HG03159 (cell line): ENCODE results near the gene CNGA1.
A peak's percentile ranks its signal among the peaks of the same experiment; 100 is the strongest.

Experiments
- ATAC-seq: cut with Tn5 transposase; IDR thresholded peaks from one replicate; pipeline ENCODE4 v1.9.1; 2021; ENCODE audit warnings: mild to moderate bottlenecking, moderate library complexity; ENCODE audit not compliant: unreplicated experiment

The CNGA1 gene

DNA sequence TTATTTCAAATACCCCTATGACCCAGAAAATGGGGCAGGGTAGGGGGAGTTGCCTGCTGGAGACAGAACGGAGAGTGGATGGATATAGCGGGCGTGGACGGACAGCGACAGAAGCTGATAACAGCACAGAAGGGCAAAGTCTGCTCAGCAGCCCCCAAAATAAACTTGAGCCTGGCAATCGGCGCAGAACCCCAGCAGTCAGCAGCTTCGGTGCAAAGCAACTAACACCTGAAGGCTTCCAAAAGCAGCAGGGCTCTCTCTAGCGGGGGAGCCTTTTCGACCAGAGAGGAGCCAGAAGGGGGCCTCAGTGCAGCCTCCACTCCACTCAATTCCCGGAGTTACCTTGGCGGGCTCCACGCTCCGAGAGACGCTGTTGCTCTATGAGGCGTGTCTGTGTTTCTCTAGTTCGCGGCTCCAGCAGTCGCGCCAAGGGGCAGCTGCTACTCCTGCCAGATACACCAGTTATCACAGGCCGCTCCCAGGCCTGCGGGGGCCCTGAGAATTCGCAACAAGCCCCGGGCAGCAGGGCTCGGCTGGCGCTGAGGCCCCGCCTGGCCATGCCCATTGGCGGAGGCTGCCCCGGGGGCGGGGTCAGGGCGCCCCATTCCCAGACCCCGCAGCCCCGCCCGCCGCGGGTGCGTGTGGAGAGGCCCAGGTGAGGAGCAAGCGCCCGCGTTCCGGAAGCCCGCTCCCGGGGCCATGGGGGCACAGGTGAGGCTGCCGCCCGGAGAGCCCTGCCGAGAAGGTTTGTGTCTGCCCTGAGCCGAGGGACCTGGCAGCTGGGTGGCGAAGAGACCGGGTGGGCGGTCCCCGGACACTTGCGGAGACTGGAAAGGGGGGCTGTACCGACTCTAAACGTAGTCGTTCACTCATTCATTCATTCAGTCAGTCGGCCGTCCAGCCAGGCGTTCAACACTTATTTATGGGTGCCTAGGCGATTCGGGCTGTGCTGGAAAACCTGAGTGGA is at the start of gene CNGA1, which contains the start of gene NIPAL1:
CNGA1 (minus strand) TSS at position 541 of the 967 bp plus-strand sequence. CDS start 63,992 bp downstream, outside the sequence.
NIPAL1 (plus strand) TSS at position 632 of the 967 bp plus-strand sequence; CDS start at position 700, 68 bp downstream.
- peak; percentile 82 for ATAC-seq

DNA sequence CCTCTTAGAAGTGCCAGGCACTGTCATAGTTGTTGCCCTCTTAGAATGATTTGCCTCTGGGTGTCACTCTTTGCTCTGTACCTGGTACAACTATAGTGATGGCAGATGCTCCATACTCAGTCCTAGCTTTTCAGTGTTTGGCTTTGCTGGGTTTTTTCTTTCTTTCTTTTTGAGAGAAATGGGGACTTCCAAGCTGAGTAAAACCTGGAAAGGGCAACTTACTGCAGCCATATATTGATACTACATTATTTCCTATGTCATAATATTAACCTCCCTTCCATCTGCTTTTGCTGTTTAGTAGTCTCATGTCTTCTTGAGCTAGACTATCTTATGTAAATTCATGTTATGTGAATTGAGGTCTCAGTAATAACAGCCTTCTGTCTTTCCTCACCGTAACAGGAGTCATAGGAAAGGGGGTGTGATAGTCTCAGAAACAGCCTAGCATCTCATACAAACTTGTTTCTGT is 49.1 kb upstream of the CNGA1 start:
- peak; percentile 59 for ATAC-seq

DNA sequence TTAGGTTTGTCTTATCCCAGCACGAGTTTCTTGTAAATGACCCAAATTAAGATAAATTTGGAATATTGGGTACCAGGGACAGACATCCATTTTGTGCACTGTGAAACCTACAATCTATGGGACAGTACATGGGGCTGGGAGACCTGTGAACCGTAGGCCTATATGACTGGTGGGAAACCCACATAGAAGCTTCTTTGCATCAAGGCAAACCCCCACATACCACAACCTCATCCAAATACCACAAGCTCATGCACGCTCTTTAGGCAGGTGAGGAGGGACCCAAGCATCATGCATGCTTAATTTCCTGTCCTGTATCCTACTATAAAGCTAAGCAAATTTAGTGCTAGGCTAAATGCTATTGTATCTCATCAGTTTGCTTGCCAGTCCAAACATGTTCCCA is 47.9 kb upstream of the CNGA1 start:
- no peak for ATAC-seq

DNA sequence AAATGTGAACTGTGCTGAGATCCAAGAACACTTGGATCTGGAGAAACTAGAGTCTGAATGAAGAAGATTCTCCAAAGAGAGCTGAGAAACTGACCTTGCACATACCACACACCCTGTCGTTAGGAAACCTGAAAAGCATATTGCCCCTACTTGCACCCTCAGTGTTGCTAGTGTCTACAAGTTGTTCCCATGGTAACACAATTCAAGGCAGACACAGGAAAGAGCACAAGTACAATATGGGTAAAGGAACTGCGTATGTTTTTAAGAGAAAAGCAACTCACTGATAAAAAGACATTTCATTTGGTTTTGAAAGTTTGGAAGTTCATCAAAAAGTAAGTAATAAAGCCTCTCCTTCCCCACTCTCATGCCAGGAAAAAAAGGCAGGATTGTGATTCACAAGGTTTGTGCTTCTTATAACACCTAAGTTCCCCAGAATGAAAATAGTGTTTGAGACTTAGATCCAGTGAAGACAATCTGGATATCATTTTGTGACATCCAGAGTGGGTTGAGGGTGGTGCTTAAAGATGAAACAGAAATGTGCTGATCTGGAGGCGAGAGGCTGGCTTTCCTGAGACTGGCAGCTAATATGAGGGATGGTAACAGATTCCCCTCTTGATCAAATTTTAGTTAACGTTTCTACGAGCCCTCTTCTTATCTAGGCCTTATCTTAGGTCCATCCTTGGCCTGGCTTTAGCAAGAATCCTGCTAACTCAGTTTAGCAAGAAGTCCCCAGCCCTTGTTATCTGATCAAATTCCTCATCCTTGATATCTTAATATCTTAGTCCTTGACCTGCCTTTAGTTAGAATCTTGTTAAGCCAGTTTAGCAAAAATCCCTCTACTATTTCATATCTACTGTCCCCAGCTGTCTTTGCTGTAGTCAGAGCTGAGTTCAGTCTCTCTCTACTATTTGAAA is 42.4 kb upstream of the CNGA1 start:
- no peak for ATAC-seq

DNA sequence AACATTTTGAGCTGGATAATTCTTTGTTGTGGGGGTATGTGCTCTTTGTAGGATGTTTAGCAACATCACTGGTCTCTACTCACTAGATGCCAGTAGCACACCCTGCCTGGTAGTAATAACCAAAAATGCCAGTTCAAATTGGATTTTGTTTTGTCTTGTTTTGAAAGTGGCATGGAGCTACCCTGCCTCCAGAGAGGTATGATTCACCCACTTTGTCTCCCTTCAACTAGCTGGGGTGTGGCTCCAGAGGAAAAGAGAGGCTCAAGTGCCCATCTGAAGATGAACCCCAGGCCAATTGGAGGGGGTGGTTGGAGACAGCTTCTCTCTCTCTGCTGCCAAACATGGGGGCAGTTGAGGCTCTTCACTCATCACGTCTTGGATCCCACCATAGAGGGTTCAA is 34.6 kb upstream of the CNGA1 start:
- no peak for ATAC-seq

DNA sequence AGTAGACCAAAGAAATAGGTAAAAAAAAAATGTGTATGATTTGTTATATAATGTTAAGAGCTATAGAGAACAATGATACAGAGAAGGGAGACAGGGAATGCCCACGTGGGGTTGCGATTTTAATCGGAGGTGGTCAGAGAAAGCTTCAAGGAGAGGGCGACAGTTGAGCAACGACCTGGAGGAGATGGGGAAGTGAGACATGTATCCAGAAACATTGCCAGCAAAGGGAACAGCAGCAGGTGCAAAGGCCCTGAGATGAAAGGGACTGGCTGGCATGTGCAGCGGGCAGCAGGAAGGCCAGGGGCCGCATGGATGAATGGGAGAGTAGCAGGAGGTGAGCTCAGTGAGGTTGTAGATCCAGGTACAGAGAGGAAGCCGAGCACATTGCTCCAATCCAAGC is 33.0 kb upstream of the CNGA1 start:
- ATAC-seq = no peak

DNA sequence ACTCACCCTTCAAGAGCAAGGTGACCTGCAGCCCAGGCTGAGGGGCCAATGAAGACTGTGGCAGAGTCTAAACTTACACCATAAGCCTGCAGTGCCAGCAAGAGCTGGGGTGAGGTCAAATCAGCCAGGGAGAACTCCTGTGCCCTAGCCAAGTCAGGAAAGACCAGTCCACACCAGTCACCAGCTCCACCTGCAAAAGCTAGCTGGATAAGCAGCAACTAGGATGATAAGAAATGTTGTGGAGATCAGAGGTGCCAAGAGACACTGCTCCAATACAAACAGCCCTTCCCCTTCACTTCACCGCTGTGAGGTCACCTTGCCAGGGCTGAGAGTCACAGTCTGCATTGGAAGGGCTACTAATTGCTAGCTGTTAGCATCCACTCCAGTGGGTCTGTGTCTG is 31.4 kb upstream of the CNGA1 start:
- ATAC-seq = peak; percentile 6

DNA sequence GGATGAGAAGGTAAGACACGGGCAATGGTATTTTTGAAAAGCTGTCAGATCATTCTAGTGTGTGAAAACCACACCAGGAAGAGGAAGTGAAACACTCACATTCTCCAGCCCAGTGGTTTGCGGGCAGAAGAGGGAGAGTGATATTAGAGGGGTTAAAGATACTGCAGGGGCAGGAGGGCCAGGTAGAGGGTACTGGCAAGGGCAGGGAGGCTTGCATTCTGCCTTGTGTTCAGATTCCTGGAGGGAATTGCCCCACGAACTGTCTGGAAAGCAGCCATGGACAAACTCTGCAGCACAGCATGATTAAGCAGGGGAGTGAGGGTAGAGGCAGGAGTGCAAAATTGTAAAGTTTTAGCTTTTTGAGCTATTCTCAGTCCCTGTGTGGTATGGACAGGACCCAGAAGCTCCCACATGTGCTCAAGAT is 31.0 kb upstream of the CNGA1 start:
- ATAC-seq = peak; percentile 97

DNA sequence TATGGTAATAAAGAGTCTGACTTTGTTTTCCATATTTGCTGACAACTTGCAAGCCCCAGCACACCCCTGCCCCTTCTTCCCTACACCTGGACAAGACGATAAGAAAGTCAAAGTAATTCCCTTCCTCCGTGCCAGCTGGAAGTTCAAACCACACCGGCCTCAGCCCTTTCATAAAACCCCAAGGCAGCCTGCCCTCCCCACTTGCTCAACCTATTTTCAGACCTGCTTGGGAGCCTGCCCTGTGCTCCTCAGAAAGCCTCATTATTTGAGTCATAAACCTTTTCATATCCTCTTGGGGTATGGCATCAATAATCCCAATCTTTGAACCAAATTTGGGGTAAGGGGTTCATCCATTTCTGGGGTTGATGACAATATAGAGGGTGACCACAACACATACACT is 29.6 kb upstream of the CNGA1 start:
- ATAC-seq = no peak

DNA sequence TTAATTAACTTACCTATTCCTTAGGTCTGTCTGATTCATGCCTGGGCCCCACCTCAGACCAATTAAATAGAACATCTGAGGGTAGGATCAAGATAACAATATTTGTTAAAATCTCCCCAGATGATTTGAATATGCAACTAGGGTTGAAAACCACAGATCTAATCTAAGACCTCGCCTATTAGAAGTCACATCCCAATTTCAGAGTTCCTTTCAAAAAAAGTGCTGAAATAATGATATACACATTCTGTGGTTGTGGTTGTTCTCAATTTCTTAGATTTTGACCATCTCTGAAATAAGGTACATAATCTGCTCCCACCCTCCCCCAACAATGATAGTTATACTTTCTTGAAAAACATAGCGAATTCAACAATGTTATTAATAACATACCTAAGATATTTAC is 27.8 kb upstream of the CNGA1 start:
- no peak for ATAC-seq

DNA sequence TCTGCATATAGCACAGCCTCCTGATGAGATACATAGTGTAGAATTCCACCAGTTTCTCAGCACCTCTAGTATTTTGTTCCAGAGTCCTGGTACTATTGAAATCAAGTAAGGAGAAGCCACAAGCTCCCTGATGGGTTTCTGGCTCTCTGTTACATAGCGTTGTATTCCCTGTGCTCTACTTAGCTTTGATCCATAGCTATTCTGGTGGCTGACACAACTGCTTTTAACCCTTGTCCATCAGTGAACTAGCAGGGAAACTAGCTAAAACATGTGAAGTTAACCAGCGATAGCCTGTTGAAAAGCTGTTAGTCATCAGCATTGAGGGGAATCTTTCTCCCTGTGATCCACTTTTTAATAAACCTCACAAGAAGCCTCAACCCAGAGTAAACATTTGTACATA is 27.0 kb upstream of the CNGA1 start:
- ATAC-seq = no peak

DNA sequence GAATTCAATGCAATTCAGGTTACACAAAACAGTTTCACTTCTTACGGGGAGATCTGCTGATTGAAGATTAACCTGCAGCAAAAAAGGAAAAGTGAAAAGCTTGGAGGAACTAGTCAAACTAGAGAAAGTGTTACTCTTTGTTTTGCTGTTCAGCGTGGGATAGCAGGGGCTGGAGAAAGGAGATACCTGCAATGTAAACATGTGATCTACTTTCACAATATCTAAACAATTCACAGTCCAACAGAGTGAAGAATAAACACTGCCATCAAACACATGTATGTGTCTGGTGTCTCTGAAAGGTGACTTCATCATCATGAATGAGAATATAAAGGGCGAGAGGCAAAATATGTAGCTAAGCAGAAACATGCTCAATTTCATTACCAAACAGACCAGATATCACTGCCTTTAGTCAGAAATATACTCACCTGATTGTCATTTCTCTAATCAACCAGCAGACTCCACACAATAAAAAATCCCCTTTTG is 26.5 kb upstream of the CNGA1 start:
- no peak for ATAC-seq

DNA sequence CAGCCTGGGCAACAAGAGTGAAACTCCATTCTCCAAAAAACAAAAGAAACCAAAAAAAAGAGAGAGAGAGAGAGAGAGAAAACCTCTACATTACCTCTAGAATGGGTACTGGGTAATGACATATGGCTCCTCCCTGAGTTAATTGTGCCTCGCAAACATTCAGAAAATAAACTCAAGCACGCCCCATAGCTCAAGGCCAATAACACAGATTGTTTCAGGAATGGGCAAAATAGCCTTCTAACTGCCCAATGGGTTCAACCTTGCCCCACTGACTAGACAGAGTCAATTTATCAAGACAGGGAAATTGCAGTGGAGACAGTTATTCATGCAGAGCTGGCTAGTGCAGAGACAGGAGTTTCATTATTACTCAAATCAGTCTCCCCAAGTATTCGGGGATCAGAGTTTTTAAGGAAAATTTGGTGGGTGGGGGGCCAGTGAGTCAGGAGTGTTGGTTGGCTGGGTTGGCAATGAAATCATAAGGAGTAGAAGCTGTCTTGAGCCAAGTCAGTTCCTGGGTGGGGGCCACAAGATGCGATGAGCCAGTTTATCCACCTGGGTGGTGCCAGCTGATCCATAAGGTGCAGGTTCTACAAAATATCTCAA is 25.2 kb upstream of the CNGA1 start:
- ATAC-seq = no peak

DNA sequence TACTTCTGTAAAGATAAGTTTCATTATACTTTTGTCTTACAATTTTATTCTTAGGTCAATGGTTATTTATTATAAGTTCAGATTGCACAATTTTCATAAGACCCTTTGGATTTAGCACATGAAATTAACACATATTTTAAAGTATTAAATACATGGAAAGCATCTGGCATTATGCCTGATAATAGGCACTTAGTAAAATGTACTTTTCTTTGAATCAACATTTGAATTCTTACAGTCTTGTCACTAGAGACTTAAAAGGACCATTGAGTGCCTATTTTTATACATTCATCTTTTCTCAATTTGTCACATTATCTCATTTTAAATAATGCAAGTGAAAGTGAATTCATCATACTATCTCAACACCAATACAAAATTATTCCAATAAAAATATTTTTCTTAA is 23.1 kb upstream of the CNGA1 start:
- ATAC-seq = no peak

DNA sequence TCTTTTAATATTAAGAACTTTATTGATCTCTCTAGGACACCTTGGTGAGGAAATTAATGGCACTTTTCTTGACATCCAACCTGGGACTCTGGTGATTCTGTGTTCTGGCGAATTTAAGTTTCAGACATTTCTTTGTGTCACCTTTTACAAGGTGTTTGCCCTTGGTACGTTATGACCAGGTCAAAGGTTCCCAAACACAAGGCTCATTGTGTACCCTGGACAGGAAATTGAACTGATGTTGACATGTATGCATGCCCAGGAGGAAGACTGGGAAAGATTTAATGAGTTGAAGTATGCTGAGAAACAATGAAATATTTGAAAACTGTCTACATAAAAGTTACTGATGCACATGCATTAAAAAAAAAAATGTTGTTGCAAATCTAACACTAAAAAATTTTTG is 22.2 kb upstream of the CNGA1 start:
- ATAC-seq = no peak

DNA sequence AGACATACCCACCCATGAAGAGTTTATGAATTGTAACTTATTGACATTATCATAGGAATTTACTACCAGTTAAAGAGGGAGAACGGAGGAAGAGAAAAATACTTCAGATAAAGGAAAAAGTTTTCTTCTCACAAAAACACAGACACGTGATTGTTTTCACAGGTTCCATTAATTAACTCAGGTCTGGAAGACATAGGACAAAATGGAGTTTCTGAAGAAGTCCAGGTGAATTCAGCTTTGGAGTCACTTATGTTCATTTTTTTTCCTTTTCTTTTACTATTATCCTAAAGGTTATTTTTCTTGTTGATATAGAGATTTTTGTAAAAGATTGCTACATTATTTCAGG is 20.6 kb upstream of the CNGA1 start:
- ATAC-seq = no peak

DNA sequence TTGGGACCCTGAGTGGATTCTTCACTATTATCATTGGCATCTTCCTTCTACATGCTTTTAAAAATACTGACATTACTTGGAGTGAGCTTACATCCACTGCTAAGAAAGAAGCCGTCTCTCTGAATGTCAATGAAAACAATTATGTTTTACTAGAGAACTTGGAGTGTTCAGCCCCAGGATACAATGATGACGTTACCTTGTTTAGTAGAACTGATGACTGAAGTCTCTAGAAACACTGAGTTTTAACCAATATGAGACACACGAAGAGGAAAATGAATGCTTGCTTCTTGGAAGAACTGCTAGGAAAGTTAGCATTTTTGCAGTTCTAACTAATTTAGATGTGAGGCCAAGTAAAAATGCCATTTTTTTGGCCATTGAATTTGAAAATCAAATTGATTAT is 19.5 kb upstream of the CNGA1 start:
- ATAC-seq = no peak

DNA sequence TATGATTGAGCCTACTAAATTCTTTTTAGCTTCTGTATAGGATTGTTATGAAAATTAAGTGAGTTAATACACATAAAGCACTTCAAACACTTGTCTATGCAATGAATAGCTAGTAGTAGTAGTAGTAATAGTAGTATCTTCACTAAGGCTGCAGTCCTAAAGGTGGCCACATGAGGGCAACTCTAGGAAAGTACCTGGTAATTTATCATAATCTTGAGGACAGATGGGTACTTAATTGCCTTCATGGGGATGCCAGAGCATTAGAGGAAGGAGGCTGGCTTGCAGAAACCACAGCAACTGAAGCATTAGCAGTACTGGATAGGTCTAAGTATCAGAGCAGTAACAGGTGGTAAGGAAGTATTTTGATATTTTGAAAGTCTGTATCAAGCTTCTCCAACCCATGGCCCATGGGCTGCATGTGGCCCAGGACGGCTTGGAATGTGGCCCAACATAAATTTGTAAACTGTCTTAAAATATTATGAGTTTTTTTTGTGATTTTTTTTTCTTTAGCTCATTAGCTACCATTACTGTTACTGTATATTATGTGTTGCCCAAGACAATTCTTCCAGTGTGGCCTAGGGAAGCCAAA is 17.4 kb upstream of the CNGA1 start:
- ATAC-seq = peak; percentile 44

DNA sequence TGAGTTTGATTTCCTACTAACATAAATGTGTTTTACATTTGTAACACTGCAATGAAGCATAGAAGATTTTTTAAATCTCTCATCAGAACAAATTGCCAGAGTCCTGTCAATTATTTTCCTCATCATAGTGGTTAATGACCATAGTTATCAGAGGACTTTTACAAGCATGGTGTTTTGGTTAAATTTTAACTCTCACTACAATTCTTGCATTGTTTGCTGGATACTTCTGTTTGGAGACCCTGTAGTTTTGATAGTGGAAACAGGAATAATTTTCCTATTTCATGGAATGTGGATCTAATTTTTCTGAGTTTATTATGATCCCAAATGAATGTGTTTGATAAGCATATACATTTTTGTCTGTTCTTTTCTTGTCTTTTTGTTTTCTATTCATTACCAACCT is 16.9 kb upstream of the CNGA1 start:
- ATAC-seq = no peak

DNA sequence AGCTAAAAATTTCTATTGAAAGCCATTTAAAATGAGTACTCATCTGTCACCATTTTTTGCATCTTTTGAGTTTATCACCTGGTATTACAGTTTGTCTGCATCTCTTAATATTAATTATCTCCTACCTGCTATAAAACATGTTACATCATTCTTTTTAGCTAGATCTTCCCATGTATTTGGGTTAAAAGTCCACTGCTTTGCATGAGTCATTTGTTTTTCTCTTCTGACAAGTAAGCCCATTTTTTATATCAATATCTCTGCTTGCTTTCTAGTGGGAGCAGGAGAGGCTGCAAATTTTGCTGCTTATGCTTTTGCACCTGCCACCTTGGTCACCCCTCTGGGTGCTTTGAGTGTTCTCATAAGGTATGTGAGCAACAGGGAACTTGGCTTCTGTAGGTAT is 16.2 kb upstream of the CNGA1 start:
- no peak for ATAC-seq
